HCT116 (cell line): ENCODE results near the gene COX7C. TPM values are rescaled to one million over a fixed set of nuclear protein-coding genes. Genes with fewer than 3 reads are reported as not detected.

Source experiments
- ATAC-seq: fragments of 200-7000 bp; cut with Tn5 transposase; 2 replicates; pipeline ENCODE4 v1.9.1; 2020; ENCODE audit warnings: mild to moderate bottlenecking, moderate library complexity
- BruUV-seq: library from RNA; stranded (reverse); fragments of 400-500 nt; replicated peaks from 2 replicates; lab custom pipeline; 2021; lab: Mats Ljungman, UMichigan
- CTCF ChIA-PET: fragments of 300-600 bp; sonication (Branson Sonifier 250); formaldehyde crosslinking; loops from one replicate; lab custom pipeline; 2021; ENCODE audit warnings: antibody characterized with exemption; lab: Charles Lee
- POLR2A ChIA-PET: fragments of 300-600, 350-600 bp; sonication (Branson Sonifier 250); formaldehyde crosslinking; loops from one replicate; lab custom pipeline; 2021; ENCODE audit warnings: antibody characterized with exemption; lab: Charles Lee
- RAD21 ChIA-PET, 2 experiments: fragments of 300-600 bp; sonication (Branson Sonifier 250); formaldehyde crosslinking; loops; one replicate each; lab custom pipeline; 2023; ENCODE audit warnings: low total read pairs in 2 of 2; ENCODE audit not compliant: uncharacterized antibody in 2 of 2, unreplicated experiment in 2 of 2, low non-redundant PET in 1 of 2; lab: Charles Lee
- DNase-seq: peaks from one replicate; pipeline ENCODE4 v3.0.0-alpha.2; 2010; ENCODE audit warnings: low read depth, low spot score
- H2AFZ ChIP-seq: fragments of 200-600 bp; shearing (Covaris generic), sonication (generic); 2 replicates; pipeline ENCODE4 v1.6.1; 2017; ENCODE audit warnings: low read depth, mixed run types, mixed read lengths, antibody characterized with exemption, low read length; ENCODE audit not compliant: poor library complexity, severe bottlenecking
- H3K27ac ChIP-seq: 2 replicates; pipeline ENCODE4 v1.5.1; 2012; ENCODE audit warnings: low read depth, low read length
- H3K27me3 ChIP-seq: fragments of 200-600 bp; sonication (generic); 2 replicates; pipeline ENCODE4 v1.6.1; 2016; ENCODE audit warnings: mixed run types, low read length, mixed read lengths; ENCODE audit not compliant: insufficient read depth
- H3K36me3 ChIP-seq, 2 experiments: fragments of 200-500 bp in 1 of 2; fragments of 200-600 bp in 1 of 2; sonication (Bioruptor generic) in 1 of 2; sonication (generic) in 1 of 2; 2 replicates each; pipeline versions ENCODE4 v1.5.1 to v1.6.1; 2014 to 2016; ENCODE audit warnings: low read length in 2 of 2, inconsistent platforms in 1 of 2, mixed read lengths in 1 of 2, mixed run types in 1 of 2; ENCODE audit not compliant: insufficient read depth in 2 of 2, control insufficient read depth in 1 of 2
- H3K4me1 ChIP-seq, 2 experiments: fragments of 200-600 bp in 1 of 2; sonication (generic) in 1 of 2; 2 replicates each; pipeline versions ENCODE4 v1.5.1 to v1.6.1; 2012 to 2017; ENCODE audit warnings: low read length in 2 of 2, inconsistent platforms in 1 of 2, mild to moderate bottlenecking in 1 of 2, mixed read lengths in 1 of 2, mixed run types in 1 of 2, moderate library complexity in 1 of 2; ENCODE audit not compliant: insufficient read depth in 2 of 2, control insufficient read depth in 1 of 2
- H3K4me2 ChIP-seq: fragments of 200-600 bp; sonication (generic); 2 replicates; pipeline ENCODE4 v1.6.1; 2017; ENCODE audit warnings: mixed run types, low read length, mixed read lengths
- H3K4me3 ChIP-seq, 2 experiments: fragments of 200-600 bp in 1 of 2; sonication (generic) in 1 of 2; replicated peaks in 1 of 2; 2 replicates each; pipeline ENCODE4 v1.5.1; 2011 to 2016; ENCODE audit warnings: low read length in 2 of 2, control low read depth in 1 of 2, low read depth in 1 of 2, mild to moderate bottlenecking in 1 of 2, mixed read lengths in 1 of 2, mixed run types in 1 of 2
- H3K79me2 ChIP-seq: fragments of 200-600 bp; sonication (generic); 2 replicates; pipeline ENCODE4 v1.6.1; 2017; ENCODE audit warnings: mild to moderate bottlenecking, mixed run types, low read length, moderate library complexity, mixed read lengths; ENCODE audit not compliant: insufficient read depth
- H3K9ac ChIP-seq: fragments of 200-600 bp; sonication (generic); 2 replicates; pipeline ENCODE4 v1.6.1; 2016; ENCODE audit warnings: low read length, mixed read lengths
- H3K9me2 ChIP-seq: fragments of 200-600 bp; sonication (generic), shearing (Covaris generic); 2 replicates; pipeline ENCODE4 v1.6.1; 2017; ENCODE audit warnings: mixed run types, mild to moderate bottlenecking, moderate library complexity; ENCODE audit not compliant: insufficient read depth
- H3K9me3 ChIP-seq, 2 experiments: fragments of 200-500 bp in 1 of 2; fragments of 200-600 bp in 1 of 2; sonication (Bioruptor generic) in 1 of 2; sonication (generic) in 1 of 2; 2 replicates each; pipeline ENCODE4 v1.6.1; 2014 to 2017; ENCODE audit warnings: low read length in 2 of 2, mixed read lengths in 2 of 2, inconsistent platforms in 1 of 2, low read depth in 1 of 2, mild to moderate bottlenecking in 1 of 2, mixed run types in 1 of 2, moderate library complexity in 1 of 2; ENCODE audit not compliant: control insufficient read depth in 1 of 2, insufficient read depth in 1 of 2
- H4K20me1 ChIP-seq: fragments of 200-600 bp; sonication (generic), shearing (Covaris generic); 2 replicates; pipeline ENCODE4 v1.6.1; 2017; ENCODE audit warnings: mixed run types, mild to moderate bottlenecking, moderate library complexity; ENCODE audit not compliant: insufficient read depth
- CBX3 ChIP-seq: IDR thresholded peaks from 2 replicates; pipeline ENCODE4 v1.6.1; 2012; ENCODE audit warnings: low read depth
- ELF1 ChIP-seq: IDR thresholded peaks from 2 replicates; pipeline ENCODE4 v1.6.1; 2012; ENCODE audit warnings: low read depth, borderline replicate concordance
- EZH2phosphoT487 ChIP-seq: fragments of 200-600 bp; IDR thresholded peaks from 2 replicates; pipeline ENCODE4 v1.6.1; 2018; ENCODE audit warnings: antibody characterized with exemption, borderline replicate concordance
- FOSL1 ChIP-seq: IDR thresholded peaks from 2 replicates; pipeline ENCODE4 v1.6.1; 2012; ENCODE audit warnings: low read depth
- JUND ChIP-seq: IDR thresholded peaks from 2 replicates; pipeline ENCODE4 v1.6.1; 2012
- POLR2A ChIP-seq: IDR thresholded peaks from 2 replicates; pipeline ENCODE4 v1.7.0; 2011; ENCODE audit warnings: borderline replicate concordance; ENCODE audit not compliant: insufficient read depth, insufficient read length; ENCODE audit errors: extremely low read depth
- POLR2AphosphoS5 ChIP-seq: IDR thresholded peaks from 2 replicates; pipeline ENCODE4 v1.6.1; 2011; ENCODE audit warnings: mild to moderate bottlenecking, low read depth, low read length, moderate library complexity
- SIN3A ChIP-seq: IDR thresholded peaks from 2 replicates; pipeline ENCODE4 v1.6.1; 2012; ENCODE audit warnings: low read depth
- SP1 ChIP-seq: IDR thresholded peaks from 2 replicates; pipeline ENCODE4 v1.6.1; 2012; ENCODE audit warnings: low read depth
- SRF ChIP-seq: IDR thresholded peaks from 2 replicates; pipeline ENCODE4 v1.6.1; 2012; ENCODE audit warnings: low read depth
- YY1 ChIP-seq: IDR thresholded peaks from 2 replicates; pipeline ENCODE4 v1.6.1; 2011; ENCODE audit warnings: low read length, low read depth, moderate library complexity, mild to moderate bottlenecking; ENCODE audit not compliant: insufficient replicate concordance; ENCODE audit errors: extremely low read depth
- ZFX ChIP-seq: fragments of 450-650 bp; IDR thresholded peaks from 2 replicates; pipeline ENCODE4 v1.6.1; 2017
- intact Hi-C: fragments of 100-400 bp; cut with micrococcal nuclease; formaldehyde crosslinking; loops from 2 replicates; pipeline ENCODE4 v1.10.0; 2022
- total RNA-seq: library from RNA; stranded (reverse); gene quantifications from one replicate; pipeline ENCODE4 v1.2.1, GENCODE V29; 2021; ENCODE audit not compliant: unreplicated experiment
- TF ChIP-seq, protein P1 (sequence below): IDR thresholded peaks from 2 replicates; pipeline ENCODE4 v1.6.1; 2012

Gene COX7C
- total RNA-seq, 1 experiment from 2014 or later = 550 TPM

GRCh38 chr5:86645885-86646284, 28.1 kb downstream of the COX7C start (continued):
- TF ChIP-seq SP1 (no peak), POLR2A (no peak), EZH2phosphoT487 (no peak), FOSL1 (no peak), JUND (no peak), POLR2AphosphoS5 (no peak), SRF (no peak), CBX3 (no peak)
- TF ChIP-seq, protein P1, sequence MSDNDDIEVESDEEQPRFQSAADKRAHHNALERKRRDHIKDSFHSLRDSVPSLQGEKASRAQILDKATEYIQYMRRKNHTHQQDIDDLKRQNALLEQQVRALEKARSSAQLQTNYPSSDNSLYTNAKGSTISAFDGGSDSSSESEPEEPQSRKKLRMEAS = no peak

GRCh38 chr5:86646671-86647070, 28.9 kb downstream of the COX7C start:
- no peak for TF ChIP-seq JUND
- no peak for TF ChIP-seq ELF1
- TF ChIP-seq SIN3A = no peak
- no peak for TF ChIP-seq ZFX
- no peak for TF ChIP-seq FOSL1
- no peak for TF ChIP-seq POLR2AphosphoS5
- no peak for TF ChIP-seq YY1
- ChIA-PET RAD21 (no interaction called here), POLR2A (no interaction called here), CTCF (no interaction called here)
- Histone ChIP-seq H3K4me3 (no peak overlapping the region), H3K4me2 (no peak overlapping the region), H3K36me3 (no peaks in the 10 kb centered on the region), H3K9me3 (no peaks in the 10 kb centered on the region), H3K79me2 (no peaks in the 10 kb centered on the region), H4K20me1 (no peaks in the 10 kb centered on the region), H3K4me1 (no peaks in the 10 kb centered on the region), H3K27ac (no peak overlapping the region), H3K9ac (no peak overlapping the region), H3K9me2 (no peaks in the 10 kb centered on the region), H2AFZ (no peak overlapping the region), H3K27me3 (no peaks in the 10 kb centered on the region)
- BruUV-seq = no TSS peak
- ATAC-seq (no peak), DNase-seq (no peak)
- intact Hi-C loops = no loop called here
